Mammary epithelial cell (primary cell): ENCODE results near the gene SEC14L1.

ENCODE experiments used
- CTCF ChIP-seq, 2 donors: IDR thresholded peaks in 1 of 2; conservative IDR thresholded peaks in 1 of 2; 2 replicates each; pipeline ENCODE4 v1.5.1; 2011 to 2012; ENCODE audit warnings: inconsistent platforms in 2 of 2, low read length in 2 of 2, mild to moderate bottlenecking in 2 of 2, control low read depth in 1 of 2, low read depth in 1 of 2; ENCODE audit not compliant: insufficient read depth in 1 of 2; ENCODE audit errors: extremely low read depth in 1 of 2
- EZH2 ChIP-seq: IDR thresholded peaks from 2 replicates; pipeline ENCODE4 v1.6.1; 2012; ENCODE audit warnings: low read length, inconsistent platforms, borderline replicate concordance

GRCh38 chr17:77148077-77148939 is 7.5 kb downstream of the SEC14L1 start:
- TF ChIP-seq CTCF (conservative IDR thresholded peaks at IDR 0.05 in 1 of 2, IDR thresholded peaks at IDR 0.05 in 1 of 2; ENCODE audit: extremely low read depth in 1 of 2, insufficient read depth in 1 of 2, low read depth in 1 of 2, low read length in 2 of 2) (no peak), EZH2 (no peak)
